ENCODE results near the gene TRANK1.
A peak's percentile ranks its signal among the peaks of the same experiment; 100 is the strongest.
"Not testable (repeated sequence)": the region's sequence is repeated elsewhere in the genome, so short reads cannot be mapped to it uniquely, and the experiment has no call there.

TRANK1 gene

GRCh38 chr3:36918050-36918449 is 26.8 kb downstream of the TRANK1 start:
- FAIRE-seq = peak; percentile 55

DNA sequence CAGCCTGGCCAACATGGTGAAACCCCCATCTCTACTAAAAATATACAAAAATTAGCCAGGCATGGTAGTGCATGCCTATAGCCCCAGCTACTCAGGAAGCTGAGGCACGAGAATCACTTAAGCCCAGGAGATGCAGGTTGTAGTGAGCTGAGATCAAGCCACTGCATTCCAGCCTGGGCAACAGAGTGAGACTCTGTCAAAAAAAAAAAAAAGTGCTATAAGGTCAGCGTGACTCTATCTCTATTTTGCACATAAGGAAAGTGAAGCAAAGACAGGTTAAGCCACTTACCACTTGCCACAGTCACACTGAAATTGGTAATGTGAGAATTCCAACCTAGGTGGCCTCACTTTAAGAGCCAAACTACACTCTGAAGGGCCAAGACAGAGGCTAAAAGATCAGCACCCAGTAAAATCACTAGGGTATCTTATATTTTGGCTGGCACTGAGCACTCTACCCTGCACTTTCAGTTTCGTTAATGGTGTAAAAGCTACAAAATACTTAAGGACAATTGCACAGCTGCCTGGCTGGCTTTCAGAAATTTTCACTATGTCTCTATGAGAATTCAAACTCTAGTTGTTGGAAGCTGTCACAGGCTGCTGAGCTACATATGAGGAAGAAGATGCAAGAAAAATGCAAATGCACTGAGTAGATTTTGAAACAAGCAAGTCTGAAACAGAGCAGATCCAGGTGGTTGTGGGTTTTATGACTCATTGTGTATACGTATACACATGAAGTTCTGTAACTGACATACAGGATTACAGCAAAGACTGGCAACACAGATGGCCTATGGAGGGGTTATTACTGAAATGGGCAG is 32.7 kb downstream of the TRANK1 start:
- no peak for FAIRE-seq

- FAIRE-seq = no peak
These were observed 35.2 kb downstream of the TRANK1 start for GRCh38 chr3:36909666-36910065.

DNA sequence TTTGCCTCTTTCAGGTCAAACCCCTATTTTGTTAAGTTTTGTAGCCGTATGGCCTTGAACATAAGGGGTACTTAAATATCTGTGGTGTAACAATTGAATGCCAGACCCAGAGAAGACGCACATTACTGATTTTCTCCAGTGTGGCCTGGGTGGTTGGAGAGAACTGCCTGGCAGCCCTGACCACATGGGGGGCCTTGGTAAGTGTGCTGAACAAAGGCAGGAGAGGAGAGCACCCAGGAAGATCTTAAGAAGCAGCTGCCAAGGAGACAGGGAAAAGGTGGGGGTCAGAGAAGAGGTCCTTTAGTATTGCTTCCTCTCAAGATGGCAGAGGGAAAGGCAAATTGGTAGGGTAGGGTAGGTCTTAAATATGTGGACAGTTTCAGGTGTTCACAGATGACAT is 35.7 kb downstream of the TRANK1 start:
- FAIRE-seq = no peak

DNA sequence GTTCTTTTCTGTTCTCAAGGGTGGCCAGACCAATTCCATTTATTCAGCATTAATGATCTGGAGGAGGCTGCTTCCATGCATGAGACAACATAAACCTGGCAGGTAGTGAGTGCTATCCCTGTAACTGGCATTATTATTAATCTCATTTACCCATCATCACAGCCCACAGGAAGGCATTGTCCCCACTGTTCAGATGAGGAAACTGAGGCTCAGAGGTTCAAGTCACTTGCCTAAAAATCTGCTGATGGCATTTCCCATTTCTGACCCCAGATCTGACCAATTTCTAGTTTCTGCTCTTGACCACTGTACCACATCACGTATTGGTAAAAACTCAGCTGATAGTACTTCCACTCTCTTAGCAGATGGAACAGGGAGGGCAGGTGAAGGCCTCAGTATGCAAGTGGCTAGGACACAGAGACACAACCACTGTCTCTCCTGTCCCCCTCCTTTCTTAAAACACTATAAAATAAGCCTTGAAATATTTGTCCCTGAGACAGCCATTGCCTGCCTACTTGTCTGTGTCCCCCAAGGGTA is 36.1 kb downstream of the TRANK1 start:
- no peak for FAIRE-seq

- peak; percentile 41 for FAIRE-seq
These were observed 36.8 kb downstream of the TRANK1 start for GRCh38 chr3:36907911-36908646.

DNA sequence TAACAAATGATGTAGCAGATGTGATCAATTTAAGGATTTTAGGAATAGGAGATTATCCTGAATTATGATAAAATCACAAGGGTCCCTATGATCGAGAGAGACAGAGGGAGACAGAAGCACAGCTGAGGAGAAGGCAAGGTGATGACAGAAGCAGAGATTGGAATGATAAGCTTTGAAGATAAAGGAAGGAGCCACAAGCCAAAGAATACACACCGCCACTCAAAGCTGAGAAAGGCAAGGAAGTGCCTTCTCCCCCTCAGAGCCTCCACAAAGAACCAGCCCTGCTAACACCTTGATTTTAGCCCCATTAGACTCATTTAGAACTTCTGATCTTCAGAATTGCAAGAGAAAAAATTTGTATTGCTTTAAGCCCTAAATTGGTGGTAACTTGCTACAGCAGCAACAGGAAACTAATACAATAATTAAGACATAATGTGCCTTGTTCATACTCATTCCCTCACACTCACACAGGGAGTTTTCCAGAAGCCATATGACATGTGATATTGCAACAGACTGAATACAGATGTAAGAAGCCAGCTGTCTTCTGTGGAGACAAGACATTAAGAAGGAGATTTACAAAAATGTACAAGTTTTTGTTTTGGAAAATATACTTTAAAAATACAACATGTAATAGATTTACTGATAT is 38.2 kb downstream of the TRANK1 start:
- no peak for FAIRE-seq

DNA sequence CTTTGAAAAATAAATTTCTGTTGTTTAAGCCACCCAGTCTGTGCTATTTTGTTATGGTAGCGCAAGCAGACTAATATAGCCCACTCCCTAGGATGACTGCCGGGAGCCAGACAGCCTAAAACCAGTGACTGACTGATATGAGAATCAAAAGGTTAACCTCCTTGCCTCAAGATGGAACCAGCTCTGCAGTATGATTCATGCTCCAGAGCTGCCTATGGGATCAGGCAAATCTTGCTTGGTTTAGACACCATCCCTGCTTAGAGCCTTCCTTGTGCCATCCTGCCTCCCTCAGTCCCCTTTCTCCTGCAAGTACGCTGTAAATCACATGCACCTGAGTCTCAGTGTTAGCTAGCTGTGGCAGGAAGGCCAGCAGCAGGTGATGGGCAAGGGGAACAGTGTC is 39.3 kb downstream of the TRANK1 start:
- FAIRE-seq = no peak

DNA sequence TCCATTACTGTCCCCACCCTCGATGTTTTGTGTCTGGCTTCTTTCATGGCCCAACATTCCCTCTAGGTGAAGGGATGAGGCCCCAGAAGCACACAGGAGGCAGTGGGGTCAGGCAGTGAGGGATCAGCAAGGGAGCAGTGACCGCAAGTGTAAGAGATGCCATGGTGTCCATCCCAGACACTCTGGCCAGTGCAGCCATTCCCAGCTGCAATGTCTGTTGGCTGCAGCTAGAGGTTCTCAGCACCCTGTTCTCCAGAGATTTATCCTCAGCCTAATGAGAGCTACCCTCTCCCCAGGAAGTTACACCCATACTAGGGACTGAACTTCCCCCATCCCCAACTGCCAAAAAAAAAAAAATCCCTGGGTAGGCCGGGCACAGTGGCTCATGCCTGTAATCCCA is 40.2 kb downstream of the TRANK1 start:
- FAIRE-seq = no peak

- not testable (repeated sequence) for FAIRE-seq
These were observed 40.8 kb downstream of the TRANK1 start for GRCh38 chr3:36904065-36904464.

DNA sequence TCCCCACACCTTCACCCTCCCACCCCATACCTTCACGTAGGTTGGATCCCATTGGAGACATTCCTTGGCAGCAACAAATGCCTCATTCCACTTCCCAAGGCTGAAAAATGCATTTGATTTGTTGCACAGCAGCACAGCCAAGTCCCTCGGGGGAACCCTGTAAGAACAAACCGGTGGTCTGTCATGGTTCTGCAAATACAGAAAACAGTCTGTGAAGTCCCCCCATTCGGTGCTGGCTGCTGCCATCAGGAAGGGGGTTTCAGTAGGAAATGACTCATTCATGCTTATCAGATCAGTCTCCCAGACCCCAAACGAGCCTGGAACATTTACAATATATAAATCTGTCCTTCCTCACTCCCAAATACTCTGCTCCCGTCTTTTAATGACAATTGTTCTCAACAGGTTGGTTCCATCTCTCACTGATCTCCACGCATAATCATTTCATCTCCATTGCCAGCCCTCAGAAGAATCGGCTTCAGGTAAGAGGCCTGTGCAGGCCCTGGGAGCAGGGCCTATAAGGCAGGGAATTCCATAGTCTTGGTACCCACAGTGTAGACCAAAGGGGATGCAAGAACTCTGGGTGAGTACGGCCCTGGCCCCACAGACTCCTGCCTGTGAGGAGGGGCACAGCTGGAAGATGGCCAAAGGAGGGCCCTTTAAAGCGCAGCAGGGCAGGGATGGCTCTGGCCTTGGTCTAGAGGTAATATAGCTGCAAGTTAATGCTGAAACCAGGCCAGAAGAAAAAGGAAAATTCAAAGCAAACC is 41.6 kb downstream of the TRANK1 start:
- FAIRE-seq = no peak

GRCh38 chr3:36901588-36901987 is 43.3 kb downstream of the TRANK1 start:
- no peak for FAIRE-seq

- no peak for FAIRE-seq
These were observed 44.1 kb downstream of the TRANK1 start for GRCh38 chr3:36900474-36901443.

- no peak for FAIRE-seq
These were observed 49.1 kb downstream of the TRANK1 start for GRCh38 chr3:36895496-36896409.

DNA sequence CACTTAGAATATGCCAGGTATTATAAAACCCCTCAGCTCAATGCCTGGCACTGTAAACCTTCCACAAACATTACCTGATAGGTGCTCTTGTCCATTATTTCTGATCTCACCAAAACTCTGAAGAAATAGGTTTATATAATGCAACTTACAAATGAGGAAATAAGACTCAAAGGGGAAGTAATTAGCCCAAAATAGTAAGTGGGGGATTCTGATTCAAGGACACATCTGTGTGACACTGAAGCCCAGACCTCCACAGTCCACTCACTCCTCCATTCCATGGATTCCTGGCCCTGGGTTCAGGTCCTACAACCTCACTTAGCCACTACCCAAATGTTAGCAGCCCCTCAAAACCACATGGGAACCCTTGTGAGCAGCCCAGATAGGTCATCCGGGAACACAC is 49.9 kb downstream of the TRANK1 start:
- no peak for FAIRE-seq

DNA sequence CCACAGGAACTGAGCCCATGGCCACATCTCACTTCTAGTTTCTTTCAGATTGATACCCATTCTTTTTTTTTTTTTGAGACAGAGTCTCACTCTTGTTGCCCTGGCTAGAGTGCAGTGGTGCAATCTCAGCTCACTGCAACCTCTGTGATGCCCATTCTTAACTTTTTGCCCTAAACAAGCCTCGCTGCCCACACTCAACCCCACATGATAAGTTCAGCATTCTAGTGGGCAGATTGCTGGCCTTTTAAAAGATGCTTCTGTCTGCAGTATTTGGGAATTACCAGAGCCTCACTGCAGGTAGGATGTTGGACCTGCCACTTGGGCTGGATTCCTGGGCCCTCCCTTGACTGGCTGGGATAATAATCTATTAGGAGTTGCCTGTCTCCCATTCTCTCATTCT is 51.0 kb downstream of the TRANK1 start:
- no peak for FAIRE-seq

- FAIRE-seq = no peak
These were observed 51.7 kb downstream of the TRANK1 start for GRCh38 chr3:36893137-36893557.

GRCh38 chr3:36892457-36893136 is 52.3 kb downstream of the TRANK1 start:
- no peak for FAIRE-seq

DNA sequence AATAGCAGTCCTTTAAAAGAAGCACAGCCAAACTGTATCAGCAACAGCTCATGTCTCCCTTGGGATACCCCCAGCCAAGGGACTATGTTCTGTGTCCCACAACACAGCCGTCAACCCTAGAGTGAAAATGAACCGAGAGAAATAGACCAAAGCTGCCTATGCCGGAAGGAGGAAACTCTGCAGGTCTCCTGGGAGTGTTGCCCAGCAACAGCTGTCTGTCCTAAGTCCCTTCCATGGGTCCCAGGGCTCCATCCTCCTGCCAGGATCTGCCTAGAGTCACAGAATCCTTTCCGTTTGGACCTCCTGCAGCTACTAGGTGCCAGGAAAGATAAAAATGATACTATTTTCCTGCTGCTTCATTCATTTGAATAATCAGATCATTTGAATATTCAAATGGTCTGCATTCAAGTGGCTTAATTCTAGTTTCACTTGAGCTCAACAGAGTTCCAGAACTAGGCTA is 53.1 kb downstream of the TRANK1 start:
- no peak for FAIRE-seq

Data from colon (tissue), 2 donors.